A673 (cell line): ENCODE results near the gene EFNA5. TPM values are rescaled to one million over a fixed set of nuclear protein-coding genes. Genes with fewer than 3 reads are reported as not detected.

ENCODE experiments used
- BruUV-seq: library from RNA; stranded (reverse); fragments of 400-500 nt; replicated peaks from 2 replicates; lab custom pipeline; 2021; lab: Mats Ljungman, UMichigan
- CTCF ChIA-PET: fragments of 300-600 bp; sonication (Branson Sonifier 250); formaldehyde crosslinking; loops from one replicate; lab custom pipeline; 2022; ENCODE audit warnings: antibody characterized with exemption; lab: Charles Lee
- POLR2A ChIA-PET: fragments of 300-600 bp; sonication (Branson Sonifier 250); formaldehyde crosslinking; loops from one replicate; lab custom pipeline; 2022; ENCODE audit warnings: antibody characterized with exemption; ENCODE audit not compliant: low non-redundant PET; lab: Charles Lee
- DNase-seq: peaks from one replicate; pipeline ENCODE4 v3.0.0-alpha.2; 2015; ENCODE audit warnings: low spot score
- H3K27ac ChIP-seq: fragments of 200-600 bp; sonication (generic); 2 replicates; pipeline ENCODE4 v1.5.1; 2016; ENCODE audit warnings: mixed run types, low read depth, mild to moderate bottlenecking, mixed read lengths, antibody characterized with exemption, low read length; ENCODE audit not compliant: poor library complexity, severe bottlenecking
- H3K27me3 ChIP-seq: fragments of 200-600 bp; sonication (generic); replicated peaks from 2 replicates; pipeline ENCODE4 v1.6.1; 2017; ENCODE audit warnings: mixed run types, low read depth, mild to moderate bottlenecking, mixed read lengths, antibody characterized with exemption, low read length; ENCODE audit not compliant: insufficient read depth, poor library complexity
- H3K36me3 ChIP-seq: fragments of 200-600 bp; sonication (generic); 2 replicates; pipeline ENCODE4 v1.6.1; 2016; ENCODE audit warnings: mixed run types, mild to moderate bottlenecking, mixed read lengths, antibody characterized with exemption, low read length; ENCODE audit not compliant: insufficient read depth, poor library complexity, severe bottlenecking
- H3K4me1 ChIP-seq: fragments of 200-600 bp; sonication (generic); 2 replicates; pipeline ENCODE4 v1.6.1; 2017; ENCODE audit warnings: mixed run types, mild to moderate bottlenecking, mixed read lengths, antibody characterized with exemption, low read length; ENCODE audit not compliant: insufficient read depth, poor library complexity, severe bottlenecking
- H3K4me3 ChIP-seq: fragments of 200-600 bp; sonication (generic); 2 replicates; pipeline ENCODE4 v1.5.1; 2016; ENCODE audit warnings: low read depth, mixed run types, mild to moderate bottlenecking, mixed read lengths, low read length; ENCODE audit not compliant: poor library complexity, severe bottlenecking
- H3K9me3 ChIP-seq: fragments of 200-600 bp; sonication (generic); 2 replicates; pipeline ENCODE4 v1.6.1; 2016; ENCODE audit warnings: mixed run types, low read depth, mild to moderate bottlenecking, mixed read lengths, antibody characterized with exemption, low read length; ENCODE audit not compliant: poor library complexity, severe bottlenecking
- CTCF ChIP-seq: fragments of 300-800, 200-600 bp; sonication (generic); conservative IDR thresholded peaks from 2 replicates; pipeline ENCODE4 v1.5.1; 2017; ENCODE audit warnings: low read depth, mild to moderate bottlenecking, antibody characterized with exemption, low read length, moderate library complexity, mixed read lengths
- EZH2 ChIP-seq: fragments of 200-600 bp; sonication (generic); IDR thresholded peaks from 2 replicates; pipeline ENCODE4 v1.6.1; 2017; ENCODE audit warnings: borderline replicate concordance, low read depth, mild to moderate bottlenecking, mixed read lengths, antibody characterized with exemption, low read length; ENCODE audit not compliant: poor library complexity, severe bottlenecking
- intact Hi-C: fragments of 100-400 bp; cut with micrococcal nuclease; formaldehyde crosslinking; loops from one replicate; pipeline ENCODE4 v1.10.0; 2022; ENCODE audit not compliant: unreplicated experiment
- total RNA-seq: library from RNA; stranded (reverse); gene quantifications from 2 replicates; pipeline ENCODE4 v1.2.3, GENCODE V29; 2021

Gene EFNA5
- total RNA-seq, 1 experiment from 2014 or later, result 16.7 TPM

- Histone ChIP-seq H3K27me3 (no peaks in the 10 kb centered on the region), H3K4me3 (no peak overlapping the region), H3K36me3 (no peaks in the 10 kb centered on the region), H3K4me1 (no peaks in the 10 kb centered on the region), H3K27ac (no peak overlapping the region), H3K9me3 (no peaks in the 10 kb centered on the region)
- TF ChIP-seq CTCF (0 out of 2 replicates have a peak, but pooled peaks have one; percentile 17), EZH2 (no peak)
- ChIA-PET CTCF (no interaction called here), POLR2A (no interaction called here)
- BruUV-seq, result no TSS peak
- intact Hi-C loops, result no loop called here
- no peak for DNase-seq
Observed at GRCh38 chr5:107607671-107608345, 62.9 kb downstream of the EFNA5 start.

GRCh38 chr5:107607196-107607595, 63.5 kb downstream of the EFNA5 start:
- H3K4me1 ChIP-seq, result no peaks in the 10 kb centered on the region

GRCh38 chr5:107605596-107606125, 65.1 kb downstream of the EFNA5 start:
- no peaks in the 10 kb centered on the region for H3K4me1 ChIP-seq
- TF ChIP-seq EZH2 (no peak), CTCF (no peak)
- no peak overlapping the region for H3K27ac ChIP-seq
- intact Hi-C loops, result no loop called here
- H3K9me3 ChIP-seq, result no peaks in the 10 kb centered on the region
- no peaks in the 10 kb centered on the region for H3K36me3 ChIP-seq
- H3K27me3 ChIP-seq, result no peaks in the 10 kb centered on the region
- H3K4me3 ChIP-seq, result no peak overlapping the region
- CTCF ChIA-PET, result interaction anchor here (0.6 to 0.7 kb wide), 2 partner anchors 36 to 50 kb away, joined by 5 to 11 read pairs; no protein-coding TSS in a partner anchor
- DNase-seq, result no peak
- POLR2A ChIA-PET, result no interaction called here
- no TSS peak for BruUV-seq

More at GRCh38 chr5:107607196-107607595, 63.5 kb downstream of the EFNA5 start:
- Histone ChIP-seq H3K27me3 (no peaks in the 10 kb centered on the region), H3K27ac (no peak overlapping the region), H3K9me3 (no peaks in the 10 kb centered on the region), H3K36me3 (no peaks in the 10 kb centered on the region), H3K4me3 (no peak overlapping the region)
- TF ChIP-seq CTCF, result no peak
- TF ChIP-seq EZH2, result no peak
- CTCF ChIA-PET, result no interaction called here
- no TSS peak for BruUV-seq
- intact Hi-C loops, result no loop called here
- POLR2A ChIA-PET, result no interaction called here
- no peak for DNase-seq
